Smooth muscle cell of the brain vasculature (primary cell): ENCODE results near the gene SLC29A1.
"Not testable (repeated sequence)": the region's sequence is repeated elsewhere in the genome, so short reads cannot be mapped to it uniquely, and the experiment has no call there.

Experiments used
- DNase-seq: peaks from one replicate; pipeline ENCODE4 v3.0.0-alpha.2; 2012; ENCODE audit warnings: low read depth, low spot score

Gene SLC29A1

GRCh38 chr6:44223319-44224028 lies at the start of gene SLC29A1:
SLC29A1 (plus strand) TSS chr6:44223595; CDS start chr6:44227314, 3,719 bp downstream.
- DNase-seq = no peak

- no peak for DNase-seq
Measured at GRCh38 chr6:44176130-44176761, 47.1 kb upstream of the SLC29A1 start.

GRCh38 chr6:44176762-44177509 lies 46.5 kb upstream of the SLC29A1 start:
- DNase-seq = no peak

GRCh38 chr6:44177691-44178423 lies 45.5 kb upstream of the SLC29A1 start:
- no peak for DNase-seq

- DNase-seq = no peak
Measured at GRCh38 chr6:44178424-44179071, 44.8 kb upstream of the SLC29A1 start.

GRCh38 chr6:44179072-44179536 lies 44.3 kb upstream of the SLC29A1 start:
- DNase-seq = no peak

GRCh38 chr6:44179648-44180047 lies 43.7 kb upstream of the SLC29A1 start:
- DNase-seq = no peak

GRCh38 chr6:44180406-44180805 lies 43.0 kb upstream of the SLC29A1 start:
- no peak for DNase-seq

GRCh38 chr6:44180886-44181285 lies 42.5 kb upstream of the SLC29A1 start:
- no peak for DNase-seq

GRCh38 chr6:44181784-44182183 lies 41.6 kb upstream of the SLC29A1 start:
- not testable (repeated sequence) for DNase-seq

GRCh38 chr6:44182911-44183390 lies 40.4 kb upstream of the SLC29A1 start:
- DNase-seq = no peak

GRCh38 chr6:44183783-44184182 lies 39.6 kb upstream of the SLC29A1 start:
- DNase-seq = no peak

- DNase-seq = not testable (repeated sequence)
Measured at GRCh38 chr6:44185356-44185755, 38.0 kb upstream of the SLC29A1 start.

- no peak for DNase-seq
Measured at GRCh38 chr6:44185953-44186634, 37.3 kb upstream of the SLC29A1 start.

- DNase-seq = no peak
Measured at GRCh38 chr6:44186635-44187025, 36.8 kb upstream of the SLC29A1 start.

- DNase-seq = no peak
Measured at GRCh38 chr6:44188819-44189218, 34.6 kb upstream of the SLC29A1 start.

GRCh38 chr6:44189257-44189656 lies 34.1 kb upstream of the SLC29A1 start:
- DNase-seq = no peak

GRCh38 chr6:44190715-44191114 lies 32.7 kb upstream of the SLC29A1 start:
- DNase-seq = no peak

GRCh38 chr6:44192428-44193041 lies 30.9 kb upstream of the SLC29A1 start:
- DNase-seq = no peak

GRCh38 chr6:44193307-44193910 lies 30.0 kb upstream of the SLC29A1 start:
- DNase-seq = no peak
